Mucosa of stomach (tissue), 1 donor: ENCODE data around the gene GJB2.

ENCODE experiments used
- H3K27me3 ChIP-seq: one replicate; pipeline ENCODE4 v1.7.0; 2013; ENCODE audit warnings: mild to moderate bottlenecking, low read length; ENCODE audit not compliant: control insufficient read depth, insufficient read depth
- H3K36me3 ChIP-seq: one replicate; pipeline ENCODE4 v1.7.0; 2013; ENCODE audit warnings: low read length; ENCODE audit not compliant: control insufficient read depth, insufficient read depth
- H3K4me1 ChIP-seq: one replicate; pipeline ENCODE4 v1.7.0; 2013; ENCODE audit warnings: mild to moderate bottlenecking, low read length; ENCODE audit not compliant: control insufficient read depth, insufficient read depth
- H3K4me3 ChIP-seq: one replicate; pipeline ENCODE4 v1.7.0; 2013; ENCODE audit warnings: low read length
- H3K9ac ChIP-seq: one replicate; pipeline ENCODE4 v1.7.0; 2013; ENCODE audit warnings: mild to moderate bottlenecking, low read length, moderate library complexity
- H3K9me3 ChIP-seq: one replicate; pipeline ENCODE4 v1.7.0; 2013; ENCODE audit warnings: mild to moderate bottlenecking, low read length, moderate library complexity; ENCODE audit not compliant: control insufficient read depth
- donor health status: Pancreatic carcinoma.

The GJB2 gene

GRCh38 chr13:20142927-20143480 is 49.7 kb downstream of the GJB2 start:
- H3K4me1 ChIP-seq, result no peaks in the 10 kb centered on the region
- H3K9me3 ChIP-seq, result no peaks in the 10 kb centered on the region
- H3K9ac ChIP-seq, result no peak overlapping the region
- H3K36me3 ChIP-seq, result no peaks in the 10 kb centered on the region
- H3K4me3 ChIP-seq, result no peak overlapping the region
- peaks cover 71% of the 10 kb centered on the region for H3K27me3 ChIP-seq

- Histone ChIP-seq H3K9ac (no peak overlapping the region), H3K4me1 (no peaks in the 10 kb centered on the region), H3K9me3 (no peaks in the 10 kb centered on the region), H3K36me3 (no peaks in the 10 kb centered on the region), H3K4me3 (no peak overlapping the region), H3K27me3 (peaks cover 75% of the 10 kb centered on the region)
Measured at GRCh38 chr13:20142023-20142926, 50.5 kb downstream of the GJB2 start.

DNA sequence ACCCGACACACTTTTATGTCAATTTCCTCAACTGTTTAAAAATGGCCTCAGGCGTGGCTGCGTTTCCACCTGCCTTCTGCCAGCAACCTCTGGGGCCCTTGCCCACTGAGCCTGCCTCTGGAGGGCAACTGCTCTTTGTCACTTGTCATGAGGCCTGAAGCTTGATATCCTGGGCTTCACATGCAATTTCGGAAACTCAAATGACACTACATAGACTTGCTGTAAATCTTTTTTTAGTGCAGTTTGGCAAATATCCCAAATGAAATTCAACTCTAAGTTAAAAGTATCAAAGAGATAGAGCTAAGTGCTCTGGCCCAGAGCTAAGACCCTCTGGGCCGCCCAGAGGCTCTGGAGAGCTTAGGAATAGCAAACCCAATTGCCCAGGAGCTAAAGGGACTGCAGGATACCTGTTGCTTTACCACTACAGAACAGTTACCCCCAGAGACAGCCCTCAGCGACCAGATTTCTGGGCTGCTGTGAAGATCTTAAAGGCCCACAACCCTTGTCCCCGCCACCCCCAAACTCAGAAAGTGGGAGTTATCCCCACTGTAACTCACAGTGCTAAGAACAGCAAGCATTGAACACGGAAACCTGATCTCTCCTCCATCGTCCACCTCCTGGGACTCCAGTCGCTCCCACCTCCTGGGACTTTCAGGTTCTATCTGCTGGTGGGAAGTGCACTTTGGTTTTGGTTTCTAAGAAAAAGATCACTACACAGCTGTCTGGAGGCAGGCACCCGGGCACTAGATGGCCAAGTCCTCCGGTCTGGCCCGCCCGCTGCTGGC is 51.3 kb downstream of the GJB2 start:
- Histone ChIP-seq H3K9me3 (no peaks in the 10 kb centered on the region), H3K27me3 (peaks cover 80% of the 10 kb centered on the region), H3K9ac (no peak overlapping the region), H3K4me3 (no peak overlapping the region), H3K36me3 (no peaks in the 10 kb centered on the region), H3K4me1 (peaks cover 6% of the 10 kb centered on the region)

DNA sequence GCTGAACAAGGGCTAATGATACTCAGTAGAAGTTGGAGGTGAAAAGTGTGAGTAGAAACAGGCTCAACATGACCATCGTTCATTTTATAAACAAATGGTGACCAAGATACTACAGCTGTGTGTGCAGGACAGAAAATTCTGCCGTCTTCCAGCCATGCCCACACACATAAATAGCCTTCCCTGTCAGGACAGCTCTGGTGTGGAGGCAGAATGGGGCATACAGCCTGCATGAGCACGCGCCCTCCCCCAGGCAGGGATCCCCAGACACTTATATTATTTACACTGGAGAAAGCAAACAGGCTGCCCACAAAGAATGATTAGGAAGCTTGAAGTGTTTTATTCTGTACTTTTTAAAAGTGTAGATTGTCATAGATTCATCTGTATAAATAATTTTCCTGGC is 52.3 kb downstream of the GJB2 start:
- peaks cover 72% of the 10 kb centered on the region for H3K27me3 ChIP-seq
- peaks cover 6% of the 10 kb centered on the region for H3K4me1 ChIP-seq
- H3K9ac ChIP-seq, result no peak overlapping the region
- no peak overlapping the region for H3K4me3 ChIP-seq
- H3K36me3 ChIP-seq, result no peaks in the 10 kb centered on the region
- no peaks in the 10 kb centered on the region for H3K9me3 ChIP-seq

GRCh38 chr13:20137875-20138274 is 54.9 kb downstream of the GJB2 start:
- H3K4me3 ChIP-seq, result no peak overlapping the region
- peaks cover 6% of the 10 kb centered on the region for H3K4me1 ChIP-seq
- H3K36me3 ChIP-seq, result no peaks in the 10 kb centered on the region
- H3K9me3 ChIP-seq, result no peaks in the 10 kb centered on the region
- H3K9ac ChIP-seq, result no peak overlapping the region
- peaks cover 61% of the 10 kb centered on the region for H3K27me3 ChIP-seq
